Vagina (tissue), 2 donors: ENCODE measurements around the gene ARMH2.

Source experiments
- POLR2A ChIP-seq, 2 donors: fragments of 450-650 bp; IDR thresholded peaks; one replicate each; pipeline ENCODE4 v1.6.1; 2017; ENCODE audit warnings: antibody characterized with exemption in 2 of 2, mild to moderate bottlenecking in 2 of 2, moderate library complexity in 2 of 2
- POLR2AphosphoS5 ChIP-seq, 2 donors: sonication (generic); formaldehyde crosslinking; IDR thresholded peaks; one replicate each; pipeline ENCODE4 v1.9.0; 2017; ENCODE audit warnings: antibody characterized with exemption in 2 of 2, mild to moderate bottlenecking in 2 of 2, low read depth in 1 of 2; ENCODE audit not compliant: insufficient read depth in 1 of 2
- TF ChIP-seq, protein P1 (sequence below), 3 experiments: fragments of 450-650 bp in 2 of 3; fragments of 200-600 bp in 1 of 3; sonication (generic) in 1 of 3; IDR thresholded peaks; one replicate each; pipeline ENCODE4 v1.5.1; 2017 to 2019; ENCODE audit warnings: antibody characterized with exemption in 3 of 3, mild to moderate bottlenecking in 2 of 3, moderate library complexity in 2 of 3

DNA sequence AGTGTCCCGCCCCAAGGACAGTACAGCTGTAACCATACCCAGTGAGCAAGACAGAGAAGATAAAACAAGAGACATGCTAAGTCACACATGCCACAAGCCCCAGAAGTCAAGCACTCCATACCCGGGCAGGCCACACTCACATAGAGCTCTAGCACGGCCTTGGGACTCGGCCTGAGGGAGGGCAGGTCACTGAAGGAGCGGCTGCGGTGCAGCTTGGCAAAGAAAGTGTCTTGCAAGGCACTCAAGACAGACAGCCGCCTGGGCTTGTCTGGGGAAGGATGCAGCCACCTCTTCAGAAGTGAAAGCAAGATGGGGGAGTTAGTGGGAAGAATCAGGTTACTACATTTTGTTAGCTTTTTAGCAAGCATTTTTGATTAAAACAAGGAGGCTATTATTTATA is 48.7 kb upstream of the ARMH2 start:
- TF ChIP-seq, protein P1, sequence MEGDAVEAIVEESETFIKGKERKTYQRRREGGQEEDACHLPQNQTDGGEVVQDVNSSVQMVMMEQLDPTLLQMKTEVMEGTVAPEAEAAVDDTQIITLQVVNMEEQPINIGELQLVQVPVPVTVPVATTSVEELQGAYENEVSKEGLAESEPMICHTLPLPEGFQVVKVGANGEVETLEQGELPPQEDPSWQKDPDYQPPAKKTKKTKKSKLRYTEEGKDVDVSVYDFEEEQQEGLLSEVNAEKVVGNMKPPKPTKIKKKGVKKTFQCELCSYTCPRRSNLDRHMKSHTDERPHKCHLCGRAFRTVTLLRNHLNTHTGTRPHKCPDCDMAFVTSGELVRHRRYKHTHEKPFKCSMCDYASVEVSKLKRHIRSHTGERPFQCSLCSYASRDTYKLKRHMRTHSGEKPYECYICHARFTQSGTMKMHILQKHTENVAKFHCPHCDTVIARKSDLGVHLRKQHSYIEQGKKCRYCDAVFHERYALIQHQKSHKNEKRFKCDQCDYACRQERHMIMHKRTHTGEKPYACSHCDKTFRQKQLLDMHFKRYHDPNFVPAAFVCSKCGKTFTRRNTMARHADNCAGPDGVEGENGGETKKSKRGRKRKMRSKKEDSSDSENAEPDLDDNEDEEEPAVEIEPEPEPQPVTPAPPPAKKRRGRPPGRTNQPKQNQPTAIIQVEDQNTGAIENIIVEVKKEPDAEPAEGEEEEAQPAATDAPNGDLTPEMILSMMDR (IDR thresholded peaks at IDR 0.05), result no peak
- TF ChIP-seq POLR2AphosphoS5 (IDR thresholded peaks at IDR 0.05; ENCODE audit: insufficient read depth in 1 of 2, low read depth in 1 of 2) (no peak), POLR2A (IDR thresholded peaks at IDR 0.05) (no peak)
